H9 (cell line): ENCODE data around the gene EBP. TPM values are rescaled to one million over a fixed set of nuclear protein-coding genes. Genes with fewer than 3 reads are reported as not detected.
A peak's percentile ranks its signal among the peaks of the same experiment; 100 is the strongest.

Experiments
- DNase-seq: peaks from one replicate; pipeline ENCODE4 v3.0.0-alpha.2; 2017
- H2AFZ ChIP-seq: one replicate; pipeline ENCODE4 v1.6.1; 2013; ENCODE audit warnings: mild to moderate bottlenecking, low read length, control low read depth, moderate library complexity
- H2AK5ac ChIP-seq: 2 replicates; pipeline ENCODE4 v1.6.1; 2013; ENCODE audit warnings: low read length, control low read depth, mixed read lengths; ENCODE audit not compliant: insufficient read length
- H2BK120ac ChIP-seq: one replicate; pipeline ENCODE4 v1.6.1; 2013; ENCODE audit warnings: low read depth, mild to moderate bottlenecking, low read length, control low read depth, inconsistent platforms; ENCODE audit not compliant: poor library complexity, severe bottlenecking
- H2BK12ac ChIP-seq: 2 replicates; pipeline ENCODE4 v1.6.1; 2013; ENCODE audit warnings: low read length, control low read depth, mixed read lengths, low read depth; ENCODE audit not compliant: insufficient read length
- H2BK15ac ChIP-seq: 2 replicates; pipeline ENCODE4 v1.6.1; 2013; ENCODE audit warnings: low read depth, low read length, control low read depth
- H2BK20ac ChIP-seq: one replicate; pipeline ENCODE4 v1.6.1; 2013; ENCODE audit warnings: low read depth, mild to moderate bottlenecking, low read length, control low read depth, inconsistent platforms; ENCODE audit not compliant: poor library complexity, severe bottlenecking
- H2BK5ac ChIP-seq: 2 replicates; pipeline ENCODE4 v1.6.1; 2013; ENCODE audit warnings: low read length, control low read depth, mixed read lengths; ENCODE audit not compliant: insufficient read length
- H3K14ac ChIP-seq: 2 replicates; pipeline ENCODE4 v1.6.1; 2013; ENCODE audit warnings: low read length, control low read depth; ENCODE audit not compliant: insufficient read depth
- H3K18ac ChIP-seq: 2 replicates; pipeline ENCODE4 v1.6.1; 2013; ENCODE audit warnings: low read depth, mild to moderate bottlenecking, mixed read lengths, low read length, control low read depth; ENCODE audit not compliant: insufficient read length
- H3K23ac ChIP-seq: 2 replicates; pipeline ENCODE4 v1.6.1; 2013; ENCODE audit warnings: low read length, control low read depth, mixed read lengths, low read depth; ENCODE audit not compliant: insufficient read length
- H3K23me2 ChIP-seq: 2 replicates; pipeline ENCODE4 v1.6.1; 2013; ENCODE audit warnings: low read depth, mild to moderate bottlenecking, mixed read lengths, low read length, control low read depth; ENCODE audit not compliant: insufficient read length, poor library complexity, severe bottlenecking
- H3K27ac ChIP-seq: 2 replicates; pipeline ENCODE4 v1.5.1; 2013; ENCODE audit warnings: low read length, control low read depth, mixed read lengths, low read depth; ENCODE audit not compliant: insufficient read length
- H3K27me3 ChIP-seq: 2 replicates; pipeline ENCODE4 v1.6.1; 2013; ENCODE audit warnings: low read length, control low read depth, inconsistent platforms; ENCODE audit not compliant: insufficient read depth
- H3K4ac ChIP-seq: 2 replicates; pipeline ENCODE4 v1.6.1; 2013; ENCODE audit warnings: low read depth, mild to moderate bottlenecking, control low read depth, inconsistent platforms, low read length, moderate library complexity
- H3K4me1 ChIP-seq: 2 replicates; pipeline ENCODE4 v1.6.1; 2013; ENCODE audit warnings: low read length, control low read depth, inconsistent platforms; ENCODE audit not compliant: insufficient read depth
- H3K4me2 ChIP-seq: 2 replicates; pipeline ENCODE4 v1.6.1; 2013; ENCODE audit warnings: low read length, control low read depth, mixed read lengths; ENCODE audit not compliant: insufficient read length, insufficient read depth
- H3K56ac ChIP-seq: 2 replicates; pipeline ENCODE4 v1.6.1; 2013; ENCODE audit warnings: low read depth, mild to moderate bottlenecking, mixed read lengths, low read length, control low read depth; ENCODE audit not compliant: insufficient read length
- H3K79me1 ChIP-seq: 2 replicates; pipeline ENCODE4 v1.6.1; 2013; ENCODE audit warnings: low read depth, mild to moderate bottlenecking, moderate library complexity, low read length, control low read depth, inconsistent platforms; ENCODE audit not compliant: insufficient read depth, poor library complexity, severe bottlenecking
- H3K79me2 ChIP-seq: 2 replicates; pipeline ENCODE4 v1.6.1; 2013; ENCODE audit warnings: low read length, control low read depth, inconsistent platforms; ENCODE audit not compliant: insufficient read depth
- H3K9ac ChIP-seq: 2 replicates; pipeline ENCODE4 v1.6.1; 2013; ENCODE audit warnings: low read length, control low read depth, mixed read lengths; ENCODE audit not compliant: insufficient read length; ENCODE audit errors: extremely low read depth
- H3K9me3 ChIP-seq: one replicate; pipeline ENCODE4 v1.6.1; 2013; ENCODE audit warnings: low read depth, low read length, inconsistent platforms; ENCODE audit not compliant: control insufficient read depth
- H3T11ph ChIP-seq: one replicate; pipeline ENCODE4 v1.6.1; 2013; ENCODE audit warnings: mild to moderate bottlenecking, low read length, control low read depth, inconsistent platforms
- H4K20me1 ChIP-seq: one replicate; pipeline ENCODE4 v1.6.1; 2013; ENCODE audit not compliant: control insufficient read depth, insufficient read length, insufficient read depth
- H4K5ac ChIP-seq: 2 replicates; pipeline ENCODE4 v1.6.1; 2013; ENCODE audit warnings: low read depth, mild to moderate bottlenecking, mixed read lengths, low read length, control low read depth; ENCODE audit not compliant: insufficient read length
- H4K8ac ChIP-seq: replicated peaks from 2 replicates; pipeline ENCODE4 v1.6.1; 2013; ENCODE audit warnings: low read length, control low read depth, mixed read lengths, low read depth; ENCODE audit not compliant: insufficient read length
- H4K91ac ChIP-seq: 2 replicates; pipeline ENCODE4 v1.6.1; 2013; ENCODE audit warnings: low read depth, mild to moderate bottlenecking, moderate library complexity, mixed read lengths, low read length, control low read depth; ENCODE audit not compliant: insufficient read length
- H3K27ac Mint-ChIP-seq, 3 experiments: 2 replicates in 2 of 3; 3 replicates in 1 of 3; pipeline ENCODE4 v1.8.0; 2020 to 2021; ENCODE audit warnings: mixed read lengths in 3 of 3, mild to moderate bottlenecking in 1 of 3, moderate library complexity in 1 of 3
- H3K27me3 Mint-ChIP-seq: 2 replicates; pipeline ENCODE4 v1.8.0; 2021; ENCODE audit warnings: low read depth, mild to moderate bottlenecking, moderate library complexity, mixed read lengths
- H3K36me3 Mint-ChIP-seq, 3 experiments: 2 replicates in 2 of 3; 3 replicates in 1 of 3; pipeline ENCODE4 v1.8.0; 2020 to 2021; ENCODE audit warnings: low read depth in 3 of 3, mixed read lengths in 3 of 3; ENCODE audit not compliant: insufficient read depth in 1 of 3
- H3K4me1 Mint-ChIP-seq, 2 experiments: 2 replicates each; pipeline ENCODE4 v1.8.0; 2020; ENCODE audit warnings: mixed read lengths in 2 of 2
- H3K4me3 Mint-ChIP-seq, 2 experiments: 2 replicates in 1 of 2; 3 replicates in 1 of 2; pipeline ENCODE4 v1.8.0; 2020 to 2021; ENCODE audit warnings: mild to moderate bottlenecking in 2 of 2, mixed read lengths in 2 of 2, moderate library complexity in 1 of 2
- H3K9me3 Mint-ChIP-seq, 2 experiments: 2 replicates in 1 of 2; 3 replicates in 1 of 2; pipeline ENCODE4 v1.8.0; 2020; ENCODE audit warnings: mild to moderate bottlenecking in 2 of 2, mixed read lengths in 2 of 2, moderate library complexity in 1 of 2
- WGBS: extraction: QIAGEN DNeasy Blood & Tissue Kit; methylation state at CpG from one replicate; pipeline ENCODE4 v1.1.7; 2013; ENCODE audit warnings: missing lambda C conversion rate, low lambda C conversion rate, mixed read lengths; ENCODE audit not compliant: insufficient read length; ENCODE audit errors: extremely low coverage; 5-methylcytosine and 5-hydroxymethylcytosine counted together
- total RNA-seq: library from RNA; stranded (reverse); gene quantifications from 2 replicates; pipeline ENCODE4 v1.2.1, GENCODE V29; 2021
- TF ChIP-seq, protein P1 (sequence below): fragments of 200-600 bp; sonication (generic); conservative IDR thresholded peaks from 3 replicates; pipeline ENCODE4 v1.8.0; 2021; ENCODE audit warnings: antibody characterized with exemption, mild to moderate bottlenecking

Gene EBP
- total RNA-seq, 1 experiment from 2014 or later = 117 TPM

DNA sequence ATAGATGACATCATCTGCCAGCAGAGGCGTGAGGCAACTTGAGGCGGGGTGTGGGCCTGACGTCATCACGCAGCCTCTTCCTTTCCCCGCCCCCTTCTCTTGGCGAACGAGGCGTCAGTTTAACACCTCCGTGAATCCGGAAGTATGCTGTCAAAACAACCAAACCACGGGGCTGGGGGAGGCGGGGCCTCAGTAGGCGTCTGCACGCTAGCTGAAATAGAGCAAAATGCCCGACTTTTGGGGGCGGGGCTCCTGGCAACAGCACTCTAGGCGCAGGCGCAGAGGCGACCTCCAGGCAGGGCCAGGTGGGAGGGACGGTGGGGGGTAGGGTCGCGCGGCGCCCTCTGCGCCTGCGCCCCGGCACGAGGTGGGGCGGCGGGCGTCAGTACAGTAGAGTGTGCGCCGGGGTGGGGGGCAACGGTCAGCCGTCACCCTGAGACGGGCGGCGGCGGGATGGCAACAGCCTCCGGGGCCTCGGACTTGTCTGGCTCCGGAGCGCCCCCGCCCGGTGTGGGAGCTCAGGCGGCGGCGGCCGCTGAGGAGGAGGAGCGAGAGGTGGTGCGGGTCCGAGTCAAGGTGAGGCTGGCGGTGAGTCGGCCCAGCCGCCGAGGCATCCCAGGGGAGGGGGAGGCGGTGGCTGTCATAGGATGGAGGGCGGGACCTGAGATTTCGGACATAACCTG, 17.9 kb downstream of the EBP start, which contains the start of gene TBC1D25:
TBC1D25 (plus strand) TSS at position 370 of the 683 bp plus-strand sequence; CDS start at position 454, 84 bp downstream.
- peak; percentile 97 for DNase-seq
- no peak within 1 kb of the TSS for H3K9ac ChIP-seq
- TF ChIP-seq, protein P1, sequence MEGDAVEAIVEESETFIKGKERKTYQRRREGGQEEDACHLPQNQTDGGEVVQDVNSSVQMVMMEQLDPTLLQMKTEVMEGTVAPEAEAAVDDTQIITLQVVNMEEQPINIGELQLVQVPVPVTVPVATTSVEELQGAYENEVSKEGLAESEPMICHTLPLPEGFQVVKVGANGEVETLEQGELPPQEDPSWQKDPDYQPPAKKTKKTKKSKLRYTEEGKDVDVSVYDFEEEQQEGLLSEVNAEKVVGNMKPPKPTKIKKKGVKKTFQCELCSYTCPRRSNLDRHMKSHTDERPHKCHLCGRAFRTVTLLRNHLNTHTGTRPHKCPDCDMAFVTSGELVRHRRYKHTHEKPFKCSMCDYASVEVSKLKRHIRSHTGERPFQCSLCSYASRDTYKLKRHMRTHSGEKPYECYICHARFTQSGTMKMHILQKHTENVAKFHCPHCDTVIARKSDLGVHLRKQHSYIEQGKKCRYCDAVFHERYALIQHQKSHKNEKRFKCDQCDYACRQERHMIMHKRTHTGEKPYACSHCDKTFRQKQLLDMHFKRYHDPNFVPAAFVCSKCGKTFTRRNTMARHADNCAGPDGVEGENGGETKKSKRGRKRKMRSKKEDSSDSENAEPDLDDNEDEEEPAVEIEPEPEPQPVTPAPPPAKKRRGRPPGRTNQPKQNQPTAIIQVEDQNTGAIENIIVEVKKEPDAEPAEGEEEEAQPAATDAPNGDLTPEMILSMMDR = peak; percentile 51
- peak within 1 kb of the TSS; percentile 26 for H3K18ac ChIP-seq
- peak within 1 kb of the TSS; percentile 87 to 91 for H3K4me3 Mint-ChIP-seq
- peaks cover 5 to 6% of the 10 kb centered on the region in 2 experiments for H3K4me1 Mint-ChIP-seq
- no peak within 1 kb of the TSS for H2BK15ac ChIP-seq
- H3K27me3 Mint-ChIP-seq = no peaks in the 10 kb centered on the region
- H4K91ac ChIP-seq = no peak within 1 kb of the TSS
- H3K79me2 ChIP-seq = no peaks in the 10 kb centered on the region
- no peak within 1 kb of the TSS for H3T11ph ChIP-seq
- H3K14ac ChIP-seq = no peak within 1 kb of the TSS; the same call in 1 of the 2 replicates
- peaks cover 16% of the 10 kb centered on the region for H3K9me3 ChIP-seq
- H3K23ac ChIP-seq = no peak within 1 kb of the TSS
- no peaks in the 10 kb centered on the region for H3K27me3 ChIP-seq
- no peak within 1 kb of the TSS for H4K8ac ChIP-seq
- peak within 1 kb of the TSS; percentile 92 to 98 (median 94); a peak in 5 of 7 replicates for H3K27ac Mint-ChIP-seq
- peak within 1 kb of the TSS; percentile 63 for H3K4me2 ChIP-seq
- H3K4me1 ChIP-seq = no peaks in the 10 kb centered on the region
- no peaks in the 10 kb centered on the region for H3K79me1 ChIP-seq
- peaks cover 4 to 33% (median 7%) of the 10 kb centered on the region in 3 experiments for H3K36me3 Mint-ChIP-seq
- H3K56ac ChIP-seq = no peak within 1 kb of the TSS
- no peak within 1 kb of the TSS for H3K27ac ChIP-seq
- H2BK12ac ChIP-seq = no peak within 1 kb of the TSS
- no peak within 1 kb of the TSS for H2BK120ac ChIP-seq
- H4K20me1 ChIP-seq = no peaks in the 10 kb centered on the region
- H3K9me3 Mint-ChIP-seq = peaks cover 60 to 79% of the 10 kb centered on the region in 2 experiments
- no peak within 1 kb of the TSS for H4K5ac ChIP-seq
- no peak within 1 kb of the TSS for H2BK20ac ChIP-seq
- H3K23me2 ChIP-seq = no peaks in the 10 kb centered on the region
- H3K4ac ChIP-seq = no peak within 1 kb of the TSS
- no peak within 1 kb of the TSS for H2AK5ac ChIP-seq
- WGBS = no CpG with 5 or more reads among the region's 59 CpGs
- no peak within 1 kb of the TSS for H2BK5ac ChIP-seq
- no peak within 1 kb of the TSS for H2AFZ ChIP-seq
